AG08395 (cell line): Measurements from ENCODE around the gene N4BP3.

Experiments
- DNase-seq: peaks from one replicate; pipeline ENCODE4 v3.0.0; 2012; ENCODE audit warnings: mixed read lengths, low spot score

Gene N4BP3

GRCh38 chr5:178098685-178099084 is 14.6 kb upstream of the N4BP3 start:
- no peak for DNase-seq

- DNase-seq, result no peak
These were observed 9.7 kb upstream of the N4BP3 start for GRCh38 chr5:178103612-178104011.

GRCh38 chr5:178104492-178104891 is 8.8 kb upstream of the N4BP3 start:
- DNase-seq, result no peak

- no peak for DNase-seq
These were observed 7.2 kb upstream of the N4BP3 start for GRCh38 chr5:178106086-178106485.

GRCh38 chr5:178106556-178107239 is 6.6 kb upstream of the N4BP3 start:
- no peak for DNase-seq

- no peak for DNase-seq
These were observed 5.5 kb upstream of the N4BP3 start for GRCh38 chr5:178107756-178108310.

GRCh38 chr5:178108446-178108845 is 4.9 kb upstream of the N4BP3 start:
- no peak for DNase-seq

- DNase-seq, result no peak
These were observed 4.4 kb upstream of the N4BP3 start for GRCh38 chr5:178108966-178109365.

GRCh38 chr5:178110511-178110910 is 2.8 kb upstream of the N4BP3 start:
- no peak for DNase-seq

GRCh38 chr5:178111925-178112324 is 1.4 kb upstream of the N4BP3 start:
- peak; percentile 56 for DNase-seq

- DNase-seq, result no peak
These were observed 787 bp upstream of the N4BP3 start for GRCh38 chr5:178112545-178112944.

GRCh38 chr5:178113841-178114324 is 551 bp downstream of the N4BP3 start:
- no peak for DNase-seq

- no peak for DNase-seq
These were observed 1.2 kb downstream of the N4BP3 start for GRCh38 chr5:178114325-178115135.

- no peak for DNase-seq
These were observed 1.9 kb downstream of the N4BP3 start for GRCh38 chr5:178115136-178115813.

GRCh38 chr5:178115814-178116142 is 2.4 kb downstream of the N4BP3 start:
- DNase-seq, result no peak

GRCh38 chr5:178116143-178116885 is 3.0 kb downstream of the N4BP3 start:
- DNase-seq, result no peak

GRCh38 chr5:178117923-178118701 is 4.8 kb downstream of the N4BP3 start:
- DNase-seq, result no peak

GRCh38 chr5:178119915-178120606 is 6.7 kb downstream of the N4BP3 start:
- DNase-seq, result no peak

GRCh38 chr5:178120607-178121357 is 7.5 kb downstream of the N4BP3 start:
- DNase-seq, result peak; percentile 59
